Right lobe of liver (tissue), 6 donors: Measurements from ENCODE around the gene KCNQ5. TPM values are rescaled to one million over a fixed set of nuclear protein-coding genes. Genes with fewer than 3 reads are reported as not detected.

Source experiments
- ATAC-seq, 4 donors: fragments of 200-7000 bp; cut with Tn5 transposase; one replicate each; pipeline ENCODE4 v1.9.1; 2020; ENCODE audit warnings: mild to moderate bottlenecking in 4 of 4, moderate library complexity in 4 of 4
- DNase-seq, 3 donors: peaks; one replicate each; pipeline ENCODE4 v3.0.0-alpha.2; 2020
- H3K27ac ChIP-seq, 3 donors: fragments of 200-600 bp; one replicate each; pipeline ENCODE4 v1.8.0; 2022
- H3K27me3 ChIP-seq, 2 donors: fragments of 200-600 bp; one replicate each; pipeline ENCODE4 v1.8.0; 2022
- H3K36me3 ChIP-seq, 4 donors: fragments of 200-600 bp; sonication (generic) in 1 of 4; one replicate each; pipeline versions ENCODE4 v1.5.1 to v1.8.0; 2017 to 2022; ENCODE audit warnings: control low read depth in 1 of 4
- H3K4me1 ChIP-seq, 4 donors: fragments of 200-600 bp; sonication (generic) in 1 of 4; one replicate each; pipeline versions ENCODE4 v1.5.1 to v1.8.0; 2017 to 2022; ENCODE audit warnings: control low read depth in 1 of 4
- H3K4me3 ChIP-seq, 3 donors: fragments of 200-600 bp; one replicate each; pipeline ENCODE4 v1.8.0; 2022
- H3K9me3 ChIP-seq, 4 donors: fragments of 200-600 bp; sonication (generic) in 1 of 4; one replicate each; pipeline versions ENCODE4 v1.5.1 to v1.8.0; 2017 to 2022; ENCODE audit warnings: control low read depth in 1 of 4
- POLR2A ChIP-seq: fragments of 450-650 bp; IDR thresholded peaks from one replicate; pipeline ENCODE4 v1.6.1; 2017; ENCODE audit warnings: antibody characterized with exemption, mild to moderate bottlenecking
- WGBS: methylation state at CpG from one replicate; pipeline ENCODE4 v1.1.6; 2018; ENCODE audit warnings: low coverage, low lambda C conversion rate; ENCODE audit not compliant: insufficient coverage; ENCODE audit errors: missing lambda C conversion rate; 5-methylcytosine and 5-hydroxymethylcytosine counted together
- intact Hi-C, 2 donors: fragments of 100-400 bp; cut with DNase I; formaldehyde crosslinking; loops; one replicate each; pipeline versions ENCODE4 v1.11.2 to v1.14.1; 2022
- total RNA-seq, 6 experiments: library from RNA; depleted of rRNA in 2 of 6; stranded (reverse); fragments of >200 nt in 2 of 6; fragmentation: NEBNext Ultra II Directional in 3 of 6; extraction: Animal tissue kit (Norgen Biotek cat#: 25700) in 3 of 6; gene quantifications; one replicate each; pipeline versions ENCODE4 v1.1.0 to v1.2.4, GENCODE V29; 2016 to 2023
- TF ChIP-seq, protein P1 (sequence below), 4 donors: fragments of 200-600 bp in 3 of 4; fragments of 450-650 bp in 1 of 4; IDR thresholded peaks; one replicate each; pipeline versions ENCODE4 v1.5.1 to v1.8.0; 2016 to 2022; ENCODE audit warnings: antibody characterized with exemption in 4 of 4, mild to moderate bottlenecking in 2 of 4
- donor health status: DM: no; HTN: yes; CAD: no.
- donor health status: DM: no; HTN: no; CAD: no.
- donor health status: DM: no; HTN: no; CAD: no.
- donor health status: DM: no; HTN: yes; CAD: no.
- donor health status: DM: no; HTN: yes; CAD: no.

The KCNQ5 gene
- total RNA-seq, 6 experiments from 2014 or later, result 0.04 to 0.11 TPM; not detected in 4

DNA sequence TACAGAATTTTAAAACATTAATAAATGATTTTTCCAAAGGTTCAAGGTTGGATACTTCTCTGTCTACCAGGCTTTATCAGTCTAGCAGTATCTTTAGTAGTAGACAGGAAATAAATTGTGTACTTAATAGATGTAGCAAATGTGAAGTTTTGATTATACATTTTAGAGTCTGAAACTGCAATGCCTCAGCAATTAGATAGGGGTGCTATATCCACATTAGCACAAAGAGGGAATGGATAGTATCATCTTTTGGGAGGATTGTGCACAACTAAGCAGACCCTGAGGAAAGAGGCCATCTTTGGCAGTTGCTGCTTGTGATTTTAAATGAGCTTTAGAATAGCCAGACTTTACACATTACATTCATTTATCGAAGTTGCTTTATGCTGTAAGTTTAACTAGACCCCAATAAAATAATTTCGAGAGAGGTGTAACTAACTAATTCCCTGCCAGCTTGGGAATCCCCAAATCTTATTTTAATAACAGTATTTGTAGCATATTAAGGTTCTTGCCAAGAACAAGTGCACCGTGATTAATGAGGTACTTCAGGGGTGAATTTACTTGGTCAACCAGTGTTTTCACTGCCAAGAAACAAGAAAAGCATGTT, 2.8 kb downstream of the KCNQ5 start:
- H3K9me3 ChIP-seq, result no peaks in the 10 kb centered on the region
- 72% methylated on average over 3 of the region's 3 CpGs for WGBS
- intact Hi-C loops, result loop anchor here in 1 of 2 donors (10.0 kb wide), 1 partner anchor 510 kb away; no protein-coding TSS in a partner anchor
- ATAC-seq, result peak in 2 of 4 donors; percentile 15 to 38
- no peak overlapping the region for H3K27ac ChIP-seq
- H3K4me1 ChIP-seq, result peaks cover 0 to 24% (median 0%) of the 10 kb centered on the region in 4 donors
- H3K36me3 ChIP-seq, result no peaks in the 10 kb centered on the region
- DNase-seq, result no peak
- TF ChIP-seq POLR2A, result no peak
- TF ChIP-seq, protein P1, sequence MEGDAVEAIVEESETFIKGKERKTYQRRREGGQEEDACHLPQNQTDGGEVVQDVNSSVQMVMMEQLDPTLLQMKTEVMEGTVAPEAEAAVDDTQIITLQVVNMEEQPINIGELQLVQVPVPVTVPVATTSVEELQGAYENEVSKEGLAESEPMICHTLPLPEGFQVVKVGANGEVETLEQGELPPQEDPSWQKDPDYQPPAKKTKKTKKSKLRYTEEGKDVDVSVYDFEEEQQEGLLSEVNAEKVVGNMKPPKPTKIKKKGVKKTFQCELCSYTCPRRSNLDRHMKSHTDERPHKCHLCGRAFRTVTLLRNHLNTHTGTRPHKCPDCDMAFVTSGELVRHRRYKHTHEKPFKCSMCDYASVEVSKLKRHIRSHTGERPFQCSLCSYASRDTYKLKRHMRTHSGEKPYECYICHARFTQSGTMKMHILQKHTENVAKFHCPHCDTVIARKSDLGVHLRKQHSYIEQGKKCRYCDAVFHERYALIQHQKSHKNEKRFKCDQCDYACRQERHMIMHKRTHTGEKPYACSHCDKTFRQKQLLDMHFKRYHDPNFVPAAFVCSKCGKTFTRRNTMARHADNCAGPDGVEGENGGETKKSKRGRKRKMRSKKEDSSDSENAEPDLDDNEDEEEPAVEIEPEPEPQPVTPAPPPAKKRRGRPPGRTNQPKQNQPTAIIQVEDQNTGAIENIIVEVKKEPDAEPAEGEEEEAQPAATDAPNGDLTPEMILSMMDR (IDR thresholded peaks at IDR 0.05), result peak; percentile 29 to 50 (median 45)
- H3K27me3 ChIP-seq, result peaks cover 0 to 15% of the 10 kb centered on the region in 2 donors
- no peak overlapping the region for H3K4me3 ChIP-seq

DNA sequence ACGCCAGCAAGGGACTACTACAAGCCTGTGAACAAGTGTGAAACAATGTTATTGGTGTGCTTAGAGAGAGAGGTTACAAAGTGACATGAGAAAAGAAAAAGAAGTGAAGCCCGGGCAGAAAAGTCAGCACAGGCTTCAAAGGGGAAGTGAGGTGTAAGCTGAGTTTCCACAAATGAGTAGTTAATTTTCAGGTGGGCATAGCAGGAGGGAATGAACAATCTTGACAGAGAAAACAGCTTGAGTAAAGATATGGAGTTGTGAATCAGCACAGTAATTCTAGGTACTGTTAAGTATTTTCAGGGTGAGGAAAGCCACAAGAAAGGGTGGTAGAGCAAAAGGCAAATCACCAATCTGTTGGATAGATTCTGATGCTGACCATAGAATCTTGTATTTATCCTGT, 4.3 kb downstream of the KCNQ5 start:
- WGBS, result 32% methylated on average over 2 of the region's 2 CpGs

DNA sequence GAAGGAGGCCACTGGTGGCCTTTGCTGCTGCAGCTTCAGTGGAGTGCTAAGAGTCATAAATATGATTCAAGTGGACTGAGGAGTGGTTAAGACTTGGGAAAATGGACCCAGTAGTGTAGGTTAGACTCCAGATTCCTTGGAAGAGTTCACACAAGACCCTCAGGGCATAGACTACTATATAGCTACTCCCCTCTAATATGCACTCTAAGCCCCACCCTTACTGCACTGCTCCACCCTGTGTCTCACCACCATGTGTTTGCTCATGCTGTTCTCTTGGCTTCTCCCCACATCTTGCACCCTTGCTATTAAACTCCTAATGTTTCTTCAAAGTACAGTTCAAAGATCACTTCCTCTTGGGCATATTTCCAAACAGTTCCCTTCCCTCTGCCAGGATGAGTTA, 5.7 kb downstream of the KCNQ5 start:
- ATAC-seq (no peak), DNase-seq (no peak)
- TF ChIP-seq POLR2A, result no peak
- TF ChIP-seq, protein P1 (IDR thresholded peaks at IDR 0.05), result no peak
- Histone ChIP-seq H3K4me1 (peaks cover 0 to 2% (median 0%) of the 10 kb centered on the region in 4 donors), H3K9me3 (no peaks in the 10 kb centered on the region), H3K27ac (no peak overlapping the region), H3K4me3 (no peak overlapping the region), H3K27me3 (peaks cover 0 to 15% of the 10 kb centered on the region in 2 donors), H3K36me3 (no peaks in the 10 kb centered on the region)
- intact Hi-C loops, result loop anchor here in 1 of 2 donors (10.0 kb wide), 1 partner anchor 507 kb away; no protein-coding TSS in a partner anchor

More for the DNA sequence above, 4.3 kb downstream of the KCNQ5 start:
- Histone ChIP-seq H3K4me1 (peaks cover 0 to 14% (median 0%) of the 10 kb centered on the region in 4 donors), H3K4me3 (no peak overlapping the region), H3K27ac (no peak overlapping the region), H3K9me3 (no peaks in the 10 kb centered on the region), H3K36me3 (no peaks in the 10 kb centered on the region), H3K27me3 (peaks cover 0 to 15% of the 10 kb centered on the region in 2 donors)
- ATAC-seq, result no peak
- no peak for DNase-seq
- intact Hi-C loops, result loop anchor here in 1 of 2 donors (10.0 kb wide), 1 partner anchor 509 kb away; no protein-coding TSS in a partner anchor
- no peak for TF ChIP-seq POLR2A
- TF ChIP-seq, protein P1 (IDR thresholded peaks at IDR 0.05), result no peak

DNA sequence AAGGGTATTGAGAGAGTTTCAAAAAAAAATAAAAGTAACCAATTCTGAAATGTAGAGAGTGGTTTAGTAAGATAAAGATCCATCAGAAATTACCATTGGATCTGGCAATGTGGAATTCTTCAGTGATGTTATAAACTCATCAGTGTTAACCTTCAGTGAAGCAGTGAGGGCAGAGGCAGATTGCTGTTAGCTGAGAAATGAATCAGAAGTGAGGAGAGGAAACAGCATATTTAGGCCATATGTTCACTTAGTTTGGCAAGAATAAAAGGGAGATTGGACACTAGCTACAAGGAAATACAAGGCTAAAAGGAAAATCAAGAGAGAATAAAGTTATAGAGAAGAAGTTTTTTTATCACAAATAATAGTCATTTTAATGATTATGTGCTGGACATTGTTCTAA, 9.6 kb downstream of the KCNQ5 start:
- TF ChIP-seq, protein P1 (IDR thresholded peaks at IDR 0.05), result no peak
- TF ChIP-seq POLR2A, result no peak
- ATAC-seq (no peak), DNase-seq (no peak)
- Histone ChIP-seq H3K36me3 (no peaks in the 10 kb centered on the region), H3K4me3 (no peak overlapping the region), H3K27me3 (no peaks in the 10 kb centered on the region), H3K27ac (no peak overlapping the region), H3K9me3 (no peaks in the 10 kb centered on the region), H3K4me1 (no peaks in the 10 kb centered on the region)
- intact Hi-C loops, result no loop called here
